ENCODE data around the gene MACROD2.

- TF ChIP-seq CTCF (IDR thresholded peaks at IDR 0.05) (no peak), POLR2A (IDR thresholded peaks at IDR 0.05) (no peak)
These were observed 1077.0 kb downstream of the MACROD2 start for GRCh38 chr20:15072316-15072715.
